ENCODE results near the gene SLC39A8. TPM values are rescaled to one million over a fixed set of nuclear protein-coding genes. Genes with fewer than 3 reads are reported as not detected.

Gene SLC39A8
- polyA plus RNA-seq, 2 of the 4 experiments (the other 2 are of a cell fraction), result 14.1 to 20.4 TPM

DNA sequence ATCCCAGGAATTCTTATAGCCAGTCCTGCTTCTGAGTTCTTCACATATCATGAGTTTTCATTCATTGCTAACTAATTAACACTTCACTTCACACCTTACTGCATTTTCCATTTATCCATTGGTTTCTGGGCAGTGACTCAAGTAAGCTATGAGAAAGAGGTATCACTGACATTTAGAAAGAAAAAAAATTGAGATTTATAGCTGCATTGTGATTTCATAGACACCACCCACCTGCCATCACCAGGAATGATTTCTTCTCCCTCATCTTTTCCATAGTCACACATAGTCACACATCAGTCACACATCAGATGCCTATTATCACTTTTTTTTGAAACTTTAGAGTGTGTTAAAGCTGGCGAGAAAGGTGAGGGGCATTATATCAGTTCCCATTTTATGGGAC is 121.8 kb downstream of the SLC39A8 start:
- POLR2A ChIA-PET, result no interaction called here
- no peak for DNase-seq (ENCODE audit: low read depth in 1 of 2, low spot score in 1 of 2)
- CTCF ChIA-PET, result no interaction called here
- Histone ChIP-seq H3K4me1 (peaks cover under 1% of the 10 kb centered on the region; the same call in 1 of the 3 replicates), H3K4me3 (no peak overlapping the region), H3K27ac (no peak overlapping the region), H3K9me3 (no peaks in the 10 kb centered on the region), H3K4me2 (no peak overlapping the region)
- no peak for ATAC-seq
- TF ChIP-seq NPAS2 (CRISPR knock-in tag; IDR thresholded peaks at IDR 0.05; ENCODE audit: borderline replicate concordance) (no peak), POLR2A (IDR thresholded peaks at IDR 0.05; ENCODE audit: low read length) (no peak), ZC3H11A (IDR thresholded peaks at IDR 0.05) (no peak), ATOH8 (CRISPR knock-in tag; IDR thresholded peaks at IDR 0.05; ENCODE audit: low read depth) (no peak), RFX5 (IDR thresholded peaks at IDR 0.05) (no peak), NR3C1 (IDR thresholded peaks at IDR 0.05) (no peak), FOSB (CRISPR knock-in tag; IDR thresholded peaks at IDR 0.05) (no peak), CBX2 (IDR thresholded peaks at IDR 0.05; ENCODE audit: borderline replicate concordance, low read depth) (no peak), HEYL (CRISPR knock-in tag; IDR thresholded peaks at IDR 0.05) (no peak), ELK1 (IDR thresholded peaks at IDR 0.05; ENCODE audit: low read depth, low read length) (no peak), ZSCAN20 (CRISPR knock-in tag; IDR thresholded peaks at IDR 0.05) (no peak), PHF8 (IDR thresholded peaks at IDR 0.05; ENCODE audit: borderline replicate concordance, low read depth) (no peak), CEBPB (IDR thresholded peaks at IDR 0.05) (no peak), MAZ (IDR thresholded peaks at IDR 0.05; ENCODE audit: borderline replicate concordance, low read depth, low read length) (no peak), BHLHE40 (IDR thresholded peaks at IDR 0.05; ENCODE audit: low read depth, low read length) (no peak), TFCP2L1 (CRISPR knock-in tag; IDR thresholded peaks at IDR 0.05) (no peak), RARB (CRISPR knock-in tag; IDR thresholded peaks at IDR 0.05) (no peak)
- TF ChIP-seq, protein P1, sequence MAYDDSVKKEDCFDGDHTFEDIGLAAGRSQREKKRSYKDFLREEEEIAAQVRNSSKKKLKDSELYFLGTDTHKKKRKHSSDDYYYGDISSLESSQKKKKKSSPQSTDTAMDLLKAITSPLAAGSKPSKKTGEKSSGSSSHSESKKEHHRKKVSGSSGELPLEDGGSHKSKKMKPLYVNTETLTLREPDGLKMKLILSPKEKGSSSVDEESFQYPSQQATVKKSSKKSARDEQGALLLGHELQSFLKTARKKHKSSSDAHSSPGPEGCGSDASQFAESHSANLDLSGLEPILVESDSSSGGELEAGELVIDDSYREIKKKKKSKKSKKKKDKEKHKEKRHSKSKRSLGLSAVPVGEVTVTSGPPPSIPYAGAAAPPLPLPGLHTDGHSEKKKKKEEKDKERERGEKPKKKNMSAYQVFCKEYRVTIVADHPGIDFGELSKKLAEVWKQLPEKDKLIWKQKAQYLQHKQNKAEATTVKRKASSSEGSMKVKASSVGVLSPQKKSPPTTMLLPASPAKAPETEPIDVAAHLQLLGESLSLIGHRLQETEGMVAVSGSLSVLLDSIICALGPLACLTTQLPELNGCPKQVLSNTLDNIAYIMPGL (CRISPR knock-in tag; IDR thresholded peaks at IDR 0.05; ENCODE audit: borderline replicate concordance), result no peak
- TF ChIP-seq, protein P2, sequence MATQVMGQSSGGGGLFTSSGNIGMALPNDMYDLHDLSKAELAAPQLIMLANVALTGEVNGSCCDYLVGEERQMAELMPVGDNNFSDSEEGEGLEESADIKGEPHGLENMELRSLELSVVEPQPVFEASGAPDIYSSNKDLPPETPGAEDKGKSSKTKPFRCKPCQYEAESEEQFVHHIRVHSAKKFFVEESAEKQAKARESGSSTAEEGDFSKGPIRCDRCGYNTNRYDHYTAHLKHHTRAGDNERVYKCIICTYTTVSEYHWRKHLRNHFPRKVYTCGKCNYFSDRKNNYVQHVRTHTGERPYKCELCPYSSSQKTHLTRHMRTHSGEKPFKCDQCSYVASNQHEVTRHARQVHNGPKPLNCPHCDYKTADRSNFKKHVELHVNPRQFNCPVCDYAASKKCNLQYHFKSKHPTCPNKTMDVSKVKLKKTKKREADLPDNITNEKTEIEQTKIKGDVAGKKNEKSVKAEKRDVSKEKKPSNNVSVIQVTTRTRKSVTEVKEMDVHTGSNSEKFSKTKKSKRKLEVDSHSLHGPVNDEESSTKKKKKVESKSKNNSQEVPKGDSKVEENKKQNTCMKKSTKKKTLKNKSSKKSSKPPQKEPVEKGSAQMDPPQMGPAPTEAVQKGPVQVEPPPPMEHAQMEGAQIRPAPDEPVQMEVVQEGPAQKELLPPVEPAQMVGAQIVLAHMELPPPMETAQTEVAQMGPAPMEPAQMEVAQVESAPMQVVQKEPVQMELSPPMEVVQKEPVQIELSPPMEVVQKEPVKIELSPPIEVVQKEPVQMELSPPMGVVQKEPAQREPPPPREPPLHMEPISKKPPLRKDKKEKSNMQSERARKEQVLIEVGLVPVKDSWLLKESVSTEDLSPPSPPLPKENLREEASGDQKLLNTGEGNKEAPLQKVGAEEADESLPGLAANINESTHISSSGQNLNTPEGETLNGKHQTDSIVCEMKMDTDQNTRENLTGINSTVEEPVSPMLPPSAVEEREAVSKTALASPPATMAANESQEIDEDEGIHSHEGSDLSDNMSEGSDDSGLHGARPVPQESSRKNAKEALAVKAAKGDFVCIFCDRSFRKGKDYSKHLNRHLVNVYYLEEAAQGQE (IDR thresholded peaks at IDR 0.05), result no peak
- TF ChIP-seq, protein P3, sequence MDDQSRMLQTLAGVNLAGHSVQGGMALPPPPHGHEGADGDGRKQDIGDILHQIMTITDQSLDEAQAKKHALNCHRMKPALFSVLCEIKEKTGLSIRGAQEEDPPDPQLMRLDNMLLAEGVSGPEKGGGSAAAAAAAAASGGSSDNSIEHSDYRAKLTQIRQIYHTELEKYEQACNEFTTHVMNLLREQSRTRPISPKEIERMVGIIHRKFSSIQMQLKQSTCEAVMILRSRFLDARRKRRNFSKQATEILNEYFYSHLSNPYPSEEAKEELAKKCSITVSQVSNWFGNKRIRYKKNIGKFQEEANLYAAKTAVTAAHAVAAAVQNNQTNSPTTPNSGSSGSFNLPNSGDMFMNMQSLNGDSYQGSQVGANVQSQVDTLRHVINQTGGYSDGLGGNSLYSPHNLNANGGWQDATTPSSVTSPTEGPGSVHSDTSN (IDR thresholded peaks at IDR 0.05), result no peak
- no peak for FAIRE-seq
- 100% methylated on average over 1 of the region's 1 CpG for WGBS (ENCODE audit: missing lambda C conversion rate)
